Endothelial cell of umbilical vein (primary cell): ENCODE measurements around the gene RABL6. TPM values are rescaled to one million over a fixed set of nuclear protein-coding genes. Genes with fewer than 3 reads are reported as not detected.

Source experiments
- BruUV-seq: library from RNA; stranded (reverse); fragments of 400-500 nt; replicated peaks from 2 replicates; lab custom pipeline; 2021; lab: Mats Ljungman, UMichigan
- CTCF ChIA-PET: fragments of 300-600, 350-600 bp; sonication (Branson Sonifier 250); formaldehyde crosslinking; loops from one replicate; lab custom pipeline; 2021; ENCODE audit warnings: antibody characterized with exemption, inconsistent platforms; lab: Charles Lee
- POLR2A ChIA-PET: fragments of 300-600, 350-600 bp; sonication (Branson Sonifier 250); formaldehyde crosslinking; loops from one replicate; lab custom pipeline; 2021; ENCODE audit warnings: antibody characterized with exemption, inconsistent platforms; lab: Charles Lee
- DNase-seq: peaks from one replicate; pipeline ENCODE4 v3.0.0-alpha.2; 2011; ENCODE audit warnings: low read depth, low spot score
- FAIRE-seq: peaks from 2 replicates; lab custom pipeline; 2011; peaks lifted over from hg19 to GRCh38; lab: Jason Lieb, UNC
- H2AFZ ChIP-seq: 2 replicates; pipeline ENCODE4 v1.6.0; 2012; ENCODE audit warnings: low read depth, low read length, control low read depth, inconsistent platforms
- H3K27ac ChIP-seq: 2 replicates; pipeline ENCODE4 v1.5.1; 2011; ENCODE audit warnings: low read depth, mild to moderate bottlenecking, control low read depth, low read length, moderate library complexity; ENCODE audit not compliant: insufficient read depth
- H3K27me3 ChIP-seq, 2 experiments: 2 replicates each; pipeline versions ENCODE4 v1.6.0 to v1.6.1; 2011; ENCODE audit warnings: low read length in 2 of 2, mixed read lengths in 1 of 2; ENCODE audit not compliant: control insufficient read depth in 2 of 2, insufficient read depth in 2 of 2
- H3K36me3 ChIP-seq, 2 experiments: 2 replicates in 1 of 2; 3 replicates in 1 of 2; pipeline ENCODE4 v1.5.1; 2011; ENCODE audit warnings: low read length in 2 of 2, mild to moderate bottlenecking in 1 of 2, moderate library complexity in 1 of 2; ENCODE audit not compliant: control insufficient read depth in 2 of 2, insufficient read depth in 2 of 2; ENCODE audit errors: extremely low read depth in 1 of 2
- H3K4me1 ChIP-seq: 3 replicates; pipeline ENCODE4 v1.5.1; 2011; ENCODE audit warnings: mild to moderate bottlenecking, low read length; ENCODE audit not compliant: control insufficient read depth, insufficient read depth; ENCODE audit errors: extremely low read depth
- H3K4me2 ChIP-seq: 2 replicates; pipeline ENCODE4 v1.6.1; 2011; ENCODE audit warnings: low read length, control low read depth, mixed read lengths; ENCODE audit not compliant: insufficient read depth
- H3K4me3 ChIP-seq, 3 experiments: fragments of 200-600 bp in 1 of 3; sonication (generic), shearing (Covaris generic) in 1 of 3; replicated peaks in 1 of 3; 2 replicates each; pipeline ENCODE4 v1.5.1; 2011 to 2016; ENCODE audit warnings: control low read depth in 3 of 3, low read length in 3 of 3, mild to moderate bottlenecking in 2 of 3, inconsistent platforms in 1 of 3, low read depth in 1 of 3, moderate library complexity in 1 of 3; ENCODE audit not compliant: insufficient read depth in 1 of 3
- H3K79me2 ChIP-seq: 2 replicates; pipeline ENCODE4 v1.6.0; 2012; ENCODE audit warnings: low read length, inconsistent platforms; ENCODE audit not compliant: control insufficient read depth, insufficient read depth
- H3K9ac ChIP-seq: replicated peaks from 2 replicates; pipeline ENCODE3; 2011; ENCODE audit warnings: low read length, control low read depth; ENCODE audit not compliant: insufficient read depth; ENCODE audit errors: extremely low read depth
- H3K9me1 ChIP-seq: replicated peaks from 3 replicates; pipeline ENCODE4 v1.6.0; 2011; ENCODE audit warnings: mild to moderate bottlenecking, low read length; ENCODE audit not compliant: control insufficient read depth, insufficient read depth; ENCODE audit errors: extremely low read depth
- H3K9me3 ChIP-seq: replicated peaks from 2 replicates; pipeline ENCODE4 v1.5.1; 2012; ENCODE audit warnings: low read length, inconsistent platforms; ENCODE audit not compliant: control insufficient read depth, insufficient read depth
- H4K20me1 ChIP-seq: replicated peaks from 2 replicates; pipeline ENCODE3; 2011; ENCODE audit warnings: mild to moderate bottlenecking, low read length; ENCODE audit not compliant: control insufficient read depth, insufficient read depth; ENCODE audit errors: extremely low read depth
- CTCF ChIP-seq, 2 donors: IDR thresholded peaks; 1 replicate in 1 of 2; 2 replicates in 1 of 2; pipeline ENCODE4 v1.5.1; 2011; ENCODE audit warnings: low read length in 2 of 2, mild to moderate bottlenecking in 2 of 2, moderate library complexity in 2 of 2, control low read depth in 1 of 2, inconsistent platforms in 1 of 2, low read depth in 1 of 2; ENCODE audit not compliant: insufficient read depth in 1 of 2; ENCODE audit errors: extremely low read depth in 1 of 2
- EZH2 ChIP-seq: IDR thresholded peaks from 2 replicates; pipeline ENCODE4 v1.6.1; 2012; ENCODE audit warnings: borderline replicate concordance, low read depth, mild to moderate bottlenecking, moderate library complexity, low read length, inconsistent platforms; ENCODE audit not compliant: severe bottlenecking
- FOS ChIP-seq: IDR thresholded peaks from 2 replicates; pipeline ENCODE4 v1.6.1; 2011; ENCODE audit warnings: mild to moderate bottlenecking, low read length, moderate library complexity, borderline replicate concordance; ENCODE audit not compliant: insufficient read depth
- GATA2 ChIP-seq: IDR thresholded peaks from 2 replicates; pipeline ENCODE4 v1.7.0; 2011; ENCODE audit warnings: low read depth, mild to moderate bottlenecking, moderate library complexity, mixed read lengths, low read length; ENCODE audit not compliant: insufficient read length, insufficient read depth
- JUN ChIP-seq: IDR thresholded peaks from 2 replicates; pipeline ENCODE4 v1.6.1; 2011; ENCODE audit warnings: borderline replicate concordance, low read depth; ENCODE audit not compliant: insufficient read length, insufficient read depth
- MAX ChIP-seq: IDR thresholded peaks from 2 replicates; pipeline ENCODE4 v1.6.1; 2011; ENCODE audit not compliant: insufficient read depth, insufficient read length
- MYC ChIP-seq: IDR thresholded peaks from one replicate; pipeline ENCODE4 v1.6.1; 2011; ENCODE audit warnings: mild to moderate bottlenecking, low read depth, low read length
- POLR2A ChIP-seq: IDR thresholded peaks from 2 replicates; pipeline ENCODE4 v1.6.1; 2012; ENCODE audit warnings: low read depth, mild to moderate bottlenecking, control low read depth, low read length
- POLR2AphosphoS5 ChIP-seq: IDR thresholded peaks from 2 replicates; pipeline ENCODE4 v1.6.1; 2012; ENCODE audit warnings: low read depth, mild to moderate bottlenecking, control low read depth, low read length, moderate library complexity; ENCODE audit not compliant: insufficient read depth
- dilution Hi-C: fragments of 300-500 bp; cut with MboI; formaldehyde crosslinking; loops from one replicate; pipeline ENCODE4 v1.15.0; 2019; ENCODE audit warnings: low sequenced_read_pairs; ENCODE audit not compliant: extremely low pct_ligation_motif_present
- intact Hi-C: fragments of 100-400 bp; cut with micrococcal nuclease; formaldehyde crosslinking; loops from one replicate; pipeline ENCODE4 v1.10.0; 2022
- polyA plus RNA-seq, 4 experiments: library from polyadenylated mRNA; depleted of rRNA in 3 of 4; stranded (reverse) in 3 of 4; unstranded in 1 of 4; fragments of >200 nt; gene quantifications; 2 replicates each; pipeline versions ENCODE4 v1.2.1 to v1.2.3, GENCODE V29; 2011 to 2012; ENCODE audit warnings: missing spikeins in 1 of 4
- total RNA-seq: library from RNA; stranded (reverse); gene quantifications from 2 replicates; pipeline ENCODE4 v1.2.3, GENCODE V29; 2021

RABL6 gene
- total and polyA plus RNA-seq, 2 donors (not counting 3 experiments of a cell fraction or from before 2014, with no cell fraction given) = 60.8 to 112 TPM

- H3K4me2 ChIP-seq = no peak overlapping the region
- no peaks in the 10 kb centered on the region for H3K27me3 ChIP-seq
- no TSS peak for BruUV-seq
- dilution Hi-C loops = no loop called here
- H2AFZ ChIP-seq = no peak overlapping the region
- H3K79me2 ChIP-seq = peaks cover 13% of the 10 kb centered on the region
- ChIA-PET CTCF (no interaction called here), POLR2A (no interaction called here)
- no peak for FAIRE-seq
- no peak overlapping the region for H3K4me3 ChIP-seq
- H3K9me1 ChIP-seq = no peaks in the 10 kb centered on the region
- H3K9ac ChIP-seq = no peak overlapping the region
- no peak overlapping the region for H3K27ac ChIP-seq
- TF ChIP-seq EZH2 (no peak), FOS (no peak), POLR2AphosphoS5 (no peak), CTCF (IDR thresholded peaks at IDR 0.05; ENCODE audit: extremely low read depth in 1 of 2, insufficient read depth in 1 of 2, low read depth in 1 of 2, low read length in 2 of 2) (no peak), POLR2A (no peak), MYC (no peak), JUN (no peak), MAX (no peak), GATA2 (no peak)
- no peak for DNase-seq
- peaks cover 6% of the 10 kb centered on the region for H3K4me1 ChIP-seq
- peaks cover 10 to 45% of the 10 kb centered on the region in 2 experiments for H3K36me3 ChIP-seq
- H3K9me3 ChIP-seq = no peaks in the 10 kb centered on the region
- intact Hi-C loops = no loop called here
- no peaks in the 10 kb centered on the region for H4K20me1 ChIP-seq
Measured at GRCh38 chr9:136825295-136826187, 17.8 kb downstream of the RABL6 start.
